Measurements from ENCODE around the gene FGA.

FGA gene

GRCh38 chr4:154584259-154584658 is 6.3 kb downstream of the FGA start:
- H3K4me1 ChIP-seq (ENCODE audit: low read length), result no peaks in the 10 kb centered on the region
- H3K36me3 ChIP-seq (replicated peaks; ENCODE audit: low read depth, low read length), result no peaks in the 10 kb centered on the region
- H3K27ac ChIP-seq (ENCODE audit: low read length), result no peak overlapping the region
- H3K9me3 ChIP-seq (ENCODE audit: insufficient read depth, low read length), result no peaks in the 10 kb centered on the region
- H3K4me2 ChIP-seq (ENCODE audit: low read length), result no peak overlapping the region
- peaks cover 16% of the 10 kb centered on the region for H3K27me3 ChIP-seq (ENCODE audit: low read depth, low read length)
- H2AFZ ChIP-seq (ENCODE audit: low read depth, low read length), result no peak overlapping the region
- TF ChIP-seq CTCF (IDR thresholded peaks at IDR 0.05; ENCODE audit: low read depth, low read length) (no peak), EZH2phosphoT487 (IDR thresholded peaks at IDR 0.05; ENCODE audit: low read depth) (no peak)
- no peak overlapping the region for H3K9ac ChIP-seq (ENCODE audit: low read length)
- H4K20me1 ChIP-seq (ENCODE audit: insufficient read depth, low read length), result no peaks in the 10 kb centered on the region
- no peak overlapping the region for H3K4me3 ChIP-seq (ENCODE audit: low read length)
- no peaks in the 10 kb centered on the region for H3K79me2 ChIP-seq (ENCODE audit: low read length)

- Histone ChIP-seq H3K9ac (ENCODE audit: low read length) (no peak overlapping the region), H3K79me2 (ENCODE audit: low read length) (no peaks in the 10 kb centered on the region), H3K27me3 (ENCODE audit: low read depth, low read length) (peaks cover 15% of the 10 kb centered on the region), H3K36me3 (replicated peaks; ENCODE audit: low read depth, low read length) (no peaks in the 10 kb centered on the region), H3K27ac (ENCODE audit: low read length) (no peak overlapping the region), H3K9me3 (ENCODE audit: insufficient read depth, low read length) (no peaks in the 10 kb centered on the region), H2AFZ (ENCODE audit: low read depth, low read length) (no peak overlapping the region), H3K4me2 (ENCODE audit: low read length) (no peak overlapping the region), H3K4me1 (ENCODE audit: low read length) (no peaks in the 10 kb centered on the region), H4K20me1 (ENCODE audit: insufficient read depth, low read length) (no peaks in the 10 kb centered on the region), H3K4me3 (ENCODE audit: low read length) (no peak overlapping the region)
- TF ChIP-seq CTCF (IDR thresholded peaks at IDR 0.05; ENCODE audit: low read depth, low read length) (no peak), EZH2phosphoT487 (IDR thresholded peaks at IDR 0.05; ENCODE audit: low read depth) (no peak)
Observed at GRCh38 chr4:154583677-154584076, 6.9 kb downstream of the FGA start.

- Histone ChIP-seq H4K20me1 (ENCODE audit: insufficient read depth, low read length) (no peaks in the 10 kb centered on the region), H3K4me2 (ENCODE audit: low read length) (no peak overlapping the region), H3K36me3 (replicated peaks; ENCODE audit: low read depth, low read length) (no peaks in the 10 kb centered on the region), H3K9me3 (ENCODE audit: insufficient read depth, low read length) (no peaks in the 10 kb centered on the region), H3K27ac (ENCODE audit: low read length) (no peak overlapping the region), H3K79me2 (ENCODE audit: low read length) (no peaks in the 10 kb centered on the region), H3K4me3 (ENCODE audit: low read length) (no peak overlapping the region), H3K27me3 (ENCODE audit: low read depth, low read length) (peaks cover 11% of the 10 kb centered on the region), H3K4me1 (ENCODE audit: low read length) (no peaks in the 10 kb centered on the region), H2AFZ (ENCODE audit: low read depth, low read length) (no peak overlapping the region), H3K9ac (ENCODE audit: low read length) (no peak overlapping the region)
- TF ChIP-seq CTCF (IDR thresholded peaks at IDR 0.05; ENCODE audit: low read depth, low read length), result no peak
- no peak for TF ChIP-seq EZH2phosphoT487 (IDR thresholded peaks at IDR 0.05; ENCODE audit: low read depth)
Observed at GRCh38 chr4:154583230-154583629, 7.3 kb downstream of the FGA start.

- H3K79me2 ChIP-seq (ENCODE audit: low read length), result no peaks in the 10 kb centered on the region
- H3K4me3 ChIP-seq (ENCODE audit: low read length), result no peak overlapping the region
- no peaks in the 10 kb centered on the region for H3K36me3 ChIP-seq (replicated peaks; ENCODE audit: low read depth, low read length)
- no peak overlapping the region for H3K9ac ChIP-seq (ENCODE audit: low read length)
- no peak overlapping the region for H3K4me2 ChIP-seq (ENCODE audit: low read length)
- H3K27ac ChIP-seq (ENCODE audit: low read length), result no peak overlapping the region
- no peaks in the 10 kb centered on the region for H3K4me1 ChIP-seq (ENCODE audit: low read length)
- no peaks in the 10 kb centered on the region for H3K9me3 ChIP-seq (ENCODE audit: insufficient read depth, low read length)
- 0 out of 2 replicates have a peak, but pooled peaks cover 6% of the 10 kb centered on the region for H3K27me3 ChIP-seq (ENCODE audit: low read depth, low read length)
- no peaks in the 10 kb centered on the region for H4K20me1 ChIP-seq (ENCODE audit: insufficient read depth, low read length)
- no peak for TF ChIP-seq EZH2phosphoT487 (IDR thresholded peaks at IDR 0.05; ENCODE audit: low read depth)
- H2AFZ ChIP-seq (ENCODE audit: low read depth, low read length), result no peak overlapping the region
Observed at GRCh38 chr4:154582723-154583122, 7.8 kb downstream of the FGA start.

- Histone ChIP-seq H3K9ac (ENCODE audit: low read length) (no peak overlapping the region), H3K36me3 (replicated peaks; ENCODE audit: low read depth, low read length) (no peaks in the 10 kb centered on the region), H2AFZ (ENCODE audit: low read depth, low read length) (no peak overlapping the region), H3K4me2 (ENCODE audit: low read length) (no peak overlapping the region), H3K27ac (ENCODE audit: low read length) (no peak overlapping the region), H3K79me2 (ENCODE audit: low read length) (no peaks in the 10 kb centered on the region), H3K4me1 (ENCODE audit: low read length) (no peaks in the 10 kb centered on the region), H3K27me3 (ENCODE audit: low read depth, low read length) (no peaks in the 10 kb centered on the region), H4K20me1 (ENCODE audit: insufficient read depth, low read length) (no peaks in the 10 kb centered on the region), H3K4me3 (ENCODE audit: low read length) (no peak overlapping the region), H3K9me3 (ENCODE audit: insufficient read depth, low read length) (no peaks in the 10 kb centered on the region)
- TF ChIP-seq CTCF (IDR thresholded peaks at IDR 0.05; ENCODE audit: low read depth, low read length) (no peak), EZH2phosphoT487 (IDR thresholded peaks at IDR 0.05; ENCODE audit: low read depth) (no peak)
Observed at GRCh38 chr4:154579927-154580326, 10.6 kb downstream of the FGA start.
